Lower leg skin (tissue), 4 donors: ENCODE measurements around the gene PDLIM5. TPM values are rescaled to one million over a fixed set of nuclear protein-coding genes. Genes with fewer than 3 reads are reported as not detected.

ENCODE experiments used
- DNase-seq, 2 donors: peaks; one replicate each; pipeline ENCODE4 v3.0.0-alpha.2; 2019; ENCODE audit warnings: low spot score in 2 of 2
- H3K4me3 ChIP-seq: fragments of 200-600 bp; sonication (generic); 2 replicates; pipeline ENCODE4 v1.5.1; 2017; ENCODE audit warnings: mild to moderate bottlenecking, low read depth; ENCODE audit not compliant: poor library complexity, severe bottlenecking
- CTCF ChIP-seq, 3 donors: fragments of 450-650 bp; IDR thresholded peaks; one replicate each; pipeline ENCODE4 v1.5.1; 2016; ENCODE audit warnings: antibody characterized with exemption in 3 of 3, mild to moderate bottlenecking in 3 of 3, moderate library complexity in 2 of 3
- POLR2A ChIP-seq, 2 donors: fragments of 450-650 bp; IDR thresholded peaks; one replicate each; pipeline ENCODE4 v1.6.1; 2016 to 2017; ENCODE audit warnings: antibody characterized with exemption in 2 of 2, mild to moderate bottlenecking in 1 of 2, moderate library complexity in 1 of 2
- WGBS, 2 donors: methylation state at CpG; one replicate each; pipeline ENCODE4 v1.1.5; 2018; 5-methylcytosine and 5-hydroxymethylcytosine counted together
- intact Hi-C: fragments of 100-400 bp; cut with DNase I; formaldehyde crosslinking; loops from one replicate; pipeline ENCODE4 v1.15.0; 2023; ENCODE audit warnings: low total_unique reads
- total RNA-seq, 4 donors: library from RNA; depleted of rRNA; stranded (reverse); fragments of >200 nt; gene quantifications; one replicate each; pipeline ENCODE4 v1.1.0, GENCODE V29; 2016

The PDLIM5 gene
- total RNA-seq, 4 donors from 2014 or later: 65.8 to 81.4 (median 72.0) TPM

DNA sequence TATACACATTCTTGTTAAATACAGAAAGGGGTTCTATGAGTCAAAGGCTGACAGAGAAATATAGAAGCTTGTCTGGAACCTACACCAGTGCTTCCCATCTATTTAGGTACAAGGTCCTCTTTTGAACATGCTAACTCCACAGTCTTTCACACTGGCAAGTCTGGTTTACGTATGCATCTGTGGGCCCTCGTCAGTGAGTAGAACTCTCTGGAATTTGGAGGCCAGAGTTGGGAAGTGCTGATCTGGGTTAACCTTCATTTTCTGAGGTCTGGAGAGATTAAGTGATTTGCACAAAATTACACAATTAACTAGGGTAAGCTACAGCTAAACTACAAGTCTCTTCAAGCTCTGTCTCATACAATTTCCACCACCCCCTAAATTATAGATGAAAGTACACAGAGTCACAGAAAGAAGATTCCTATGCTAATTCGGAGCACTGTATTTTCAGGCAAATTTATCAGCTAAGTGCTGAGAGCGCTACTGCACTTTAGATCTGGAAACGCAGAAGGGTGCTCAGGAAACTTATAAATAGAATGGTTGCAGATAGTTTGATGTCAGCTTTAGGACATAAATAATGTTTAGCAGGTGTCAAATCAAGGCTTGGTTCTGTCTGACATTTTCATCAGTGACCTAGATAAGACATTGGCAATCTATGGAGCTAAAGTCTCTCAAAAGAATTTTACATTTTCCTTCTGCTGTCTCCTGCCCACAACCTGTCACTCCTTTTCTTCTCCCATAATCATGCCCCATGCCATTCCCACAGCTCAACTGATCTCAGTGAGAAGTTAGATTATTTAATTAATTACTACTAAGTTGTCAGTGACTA is 43.0 kb upstream of the PDLIM5 start:
- WGBS, 2 donors: 83 to 93% methylated on average over 5 of the region's 5 CpGs
- intact Hi-C loops: no loop called here
- no peak overlapping the region for H3K4me3 ChIP-seq
- no peak for DNase-seq
- no peak for TF ChIP-seq CTCF (IDR thresholded peaks at IDR 0.05)
- no peak for TF ChIP-seq POLR2A (IDR thresholded peaks at IDR 0.05)

DNA sequence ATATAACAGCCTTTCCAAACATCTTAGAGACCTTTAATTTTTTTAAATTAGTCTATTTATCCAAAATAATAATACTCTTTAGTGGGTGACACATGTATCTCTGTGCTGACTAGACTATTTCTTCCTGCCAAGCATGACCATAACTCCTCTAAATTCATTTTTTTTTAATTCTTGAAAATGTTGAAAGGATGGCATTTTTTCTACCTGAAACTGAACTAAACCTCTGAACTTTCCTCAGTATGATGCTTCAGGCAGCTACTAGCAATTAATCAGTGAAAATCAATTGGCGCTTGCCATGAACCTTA is 42.4 kb upstream of the PDLIM5 start:
- intact Hi-C loops: no loop called here
- no peak for DNase-seq
- WGBS, 2 donors: 95 to 100% methylated on average over 1 of the region's 1 CpG
- no peak overlapping the region for H3K4me3 ChIP-seq
- TF ChIP-seq CTCF (IDR thresholded peaks at IDR 0.05) (no peak), POLR2A (IDR thresholded peaks at IDR 0.05) (no peak)

DNA sequence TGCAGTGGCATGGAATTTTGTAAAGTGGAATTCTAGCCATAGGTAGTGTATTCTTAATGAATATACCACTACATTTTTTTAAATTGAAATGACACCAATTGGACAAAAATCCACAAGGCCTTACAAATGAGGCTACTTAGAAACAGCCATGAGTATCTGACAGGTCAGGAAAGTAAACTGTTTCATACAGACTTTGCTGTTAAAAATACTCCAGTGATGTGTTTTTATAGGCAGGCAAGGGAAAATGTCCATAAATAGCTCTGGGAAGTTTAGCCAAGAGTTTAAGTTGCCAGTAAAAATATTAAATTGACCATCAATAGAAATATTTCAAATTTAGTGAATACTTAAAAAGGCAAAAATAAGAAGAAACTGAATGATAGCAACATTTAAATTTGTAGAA is 41.8 kb upstream of the PDLIM5 start:
- intact Hi-C loops: no loop called here
- no peak for DNase-seq
- TF ChIP-seq POLR2A (IDR thresholded peaks at IDR 0.05) (no peak), CTCF (IDR thresholded peaks at IDR 0.05) (no peak)
- no peak overlapping the region for H3K4me3 ChIP-seq

DNA sequence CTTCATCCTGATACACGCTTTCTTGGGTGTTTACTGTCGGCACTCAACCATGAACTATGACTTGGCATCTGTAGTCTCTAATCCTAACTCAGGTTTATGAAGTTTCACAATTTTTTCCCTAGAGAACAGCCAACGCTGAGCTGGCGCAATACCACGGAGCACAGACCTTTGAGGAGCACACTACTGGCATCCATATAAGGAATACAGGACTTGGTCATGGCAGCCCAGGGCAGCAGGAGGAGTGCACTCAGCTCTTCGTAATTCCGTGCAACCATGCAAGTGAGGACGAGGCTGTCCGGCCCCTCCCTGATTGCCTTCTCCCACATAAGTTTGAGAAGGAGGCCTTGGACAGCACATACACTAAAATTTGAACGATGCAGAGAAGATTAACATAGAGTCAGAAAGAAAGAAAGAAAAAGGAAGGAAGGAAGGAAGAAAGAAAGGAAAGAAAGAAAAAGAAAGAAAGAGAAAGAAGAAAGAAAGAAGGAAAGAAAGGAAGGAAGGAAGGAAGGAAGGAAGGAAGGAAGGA is 41.0 kb upstream of the PDLIM5 start:
- TF ChIP-seq CTCF (IDR thresholded peaks at IDR 0.05) (no peak), POLR2A (IDR thresholded peaks at IDR 0.05) (no peak)
- no peak overlapping the region for H3K4me3 ChIP-seq
- WGBS, 2 donors: 72 to 74% methylated on average over 10 of the region's 10 CpGs
- DNase-seq: peak; percentile 34 to 84
- intact Hi-C loops: no loop called here

DNA sequence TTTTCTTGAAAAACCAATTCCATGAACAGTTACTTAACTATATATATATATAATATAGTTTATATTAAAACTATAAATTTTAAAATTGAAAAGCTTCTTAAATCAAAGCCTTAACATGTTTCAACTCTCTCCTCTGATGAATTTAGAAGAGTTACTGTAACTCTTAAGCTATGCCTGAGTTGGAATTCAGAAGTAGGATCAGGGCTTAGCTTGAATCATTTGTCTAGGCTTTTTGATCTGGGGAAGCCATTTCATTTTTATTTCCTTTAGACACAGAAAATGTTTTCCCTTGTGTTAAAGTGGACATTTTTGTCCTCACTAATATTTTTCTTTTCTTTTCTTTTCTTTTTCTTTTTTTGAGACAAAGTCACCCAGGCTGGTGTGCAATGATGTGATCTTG is 40.4 kb upstream of the PDLIM5 start:
- DNase-seq: no peak
- intact Hi-C loops: no loop called here
- no peak overlapping the region for H3K4me3 ChIP-seq
- TF ChIP-seq POLR2A (IDR thresholded peaks at IDR 0.05): no peak
- TF ChIP-seq CTCF (IDR thresholded peaks at IDR 0.05): no peak
